ENCODE results near the gene CATSPERZ. TPM values are rescaled to one million over a fixed set of nuclear protein-coding genes. Genes with fewer than 3 reads are reported as not detected.

CATSPERZ gene
- total and polyA plus RNA-seq, 4 donors, result not detected

- H3K36me3 ChIP-seq (ENCODE audit: control insufficient read depth in 1 of 2, insufficient read depth in 2 of 2, low read length in 1 of 2), result peaks cover 8 to 9% of the 10 kb centered on the region in 2 donors
- DNase-seq (no peak), ATAC-seq (ENCODE audit: low FRiP score) (no peak)
- 88 to 90% methylated on average over 35 of the region's 35 CpGs for WGBS, 2 donors
- H3K4me3 ChIP-seq (ENCODE audit: low read length in 2 of 2), result no peak overlapping the region
- H3K9me3 ChIP-seq (ENCODE audit: control insufficient read depth, low read length), result no peaks in the 10 kb centered on the region
- no peaks in the 10 kb centered on the region for H3K4me1 ChIP-seq (ENCODE audit: control insufficient read depth in 1 of 2, insufficient read depth in 2 of 2, low read length in 2 of 2)
- no peaks in the 10 kb centered on the region for H3K27me3 ChIP-seq (ENCODE audit: control insufficient read depth in 1 of 2, insufficient read depth in 2 of 2, low read length in 1 of 2)
- H3K27ac ChIP-seq (ENCODE audit: low read depth in 1 of 2, low read length in 2 of 2), result no peak overlapping the region
- intact Hi-C loops (cut with DNase I), result no loop called here
Measured at GRCh38 chr11:64255135-64256128, 44.7 kb upstream of the CATSPERZ start.

- Histone ChIP-seq H3K36me3 (ENCODE audit: control insufficient read depth in 1 of 2, insufficient read depth in 2 of 2, low read length in 1 of 2) (peaks cover 8 to 9% of the 10 kb centered on the region in 2 donors), H3K4me1 (ENCODE audit: control insufficient read depth in 1 of 2, insufficient read depth in 2 of 2, low read length in 2 of 2) (no peaks in the 10 kb centered on the region), H3K27ac (ENCODE audit: low read depth in 1 of 2, low read length in 2 of 2) (no peak overlapping the region), H3K4me3 (ENCODE audit: low read length in 2 of 2) (no peak overlapping the region), H3K27me3 (ENCODE audit: control insufficient read depth in 1 of 2, insufficient read depth in 2 of 2, low read length in 1 of 2) (no peaks in the 10 kb centered on the region), H3K9me3 (ENCODE audit: control insufficient read depth, low read length) (no peaks in the 10 kb centered on the region)
- intact Hi-C loops (cut with DNase I), result no loop called here
- 80% methylated on average over 15 of the region's 15 CpGs for WGBS, 2 donors
- ATAC-seq (ENCODE audit: low FRiP score) (no peak), DNase-seq (no peak)
Measured at GRCh38 chr11:64256300-64256699, 43.9 kb upstream of the CATSPERZ start.

- Histone ChIP-seq H3K9me3 (ENCODE audit: control insufficient read depth, low read length) (no peaks in the 10 kb centered on the region), H3K27ac (ENCODE audit: low read depth in 1 of 2, low read length in 2 of 2) (no peak overlapping the region), H3K27me3 (ENCODE audit: control insufficient read depth in 1 of 2, insufficient read depth in 2 of 2, low read length in 1 of 2) (no peaks in the 10 kb centered on the region), H3K4me3 (ENCODE audit: low read length in 2 of 2) (no peak overlapping the region), H3K4me1 (ENCODE audit: control insufficient read depth in 1 of 2, insufficient read depth in 2 of 2, low read length in 2 of 2) (no peaks in the 10 kb centered on the region), H3K36me3 (ENCODE audit: control insufficient read depth in 1 of 2, insufficient read depth in 2 of 2, low read length in 1 of 2) (peaks cover 8 to 11% of the 10 kb centered on the region in 2 donors)
- DNase-seq, result no peak
- ATAC-seq (ENCODE audit: low FRiP score), result no peak
- intact Hi-C loops (cut with DNase I), result no loop called here
- 89% methylated on average over 24 of the region's 24 CpGs for WGBS, 2 donors
Measured at GRCh38 chr11:64258356-64258755, 41.8 kb upstream of the CATSPERZ start.

GRCh38 chr11:64258946-64259532 is 41.1 kb upstream of the CATSPERZ start:
- no peaks in the 10 kb centered on the region for H3K9me3 ChIP-seq (ENCODE audit: control insufficient read depth, low read length)
- peaks cover 8 to 11% of the 10 kb centered on the region in 2 donors for H3K36me3 ChIP-seq (ENCODE audit: control insufficient read depth in 1 of 2, insufficient read depth in 2 of 2, low read length in 1 of 2)
- no peak overlapping the region for H3K27ac ChIP-seq (ENCODE audit: low read depth in 1 of 2, low read length in 2 of 2)
- no peaks in the 10 kb centered on the region for H3K27me3 ChIP-seq (ENCODE audit: control insufficient read depth in 1 of 2, insufficient read depth in 2 of 2, low read length in 1 of 2)
- no peak overlapping the region for H3K4me3 ChIP-seq (ENCODE audit: low read length in 2 of 2)
- 90 to 92% methylated on average over 29 to 32 of the region's 32 CpGs for WGBS, 2 donors
- ATAC-seq (ENCODE audit: low FRiP score) (no peak), DNase-seq (peak in 1 of 2 donors; percentile 50)
- H3K4me1 ChIP-seq (ENCODE audit: control insufficient read depth in 1 of 2, insufficient read depth in 2 of 2, low read length in 2 of 2), result no peaks in the 10 kb centered on the region
- intact Hi-C loops (cut with DNase I), result no loop called here

- H3K4me3 ChIP-seq (ENCODE audit: low read length in 2 of 2), result no peak overlapping the region
- intact Hi-C loops (cut with DNase I), result no loop called here
- 82 to 89% methylated on average over 4 of the region's 4 CpGs for WGBS, 2 donors
- H3K36me3 ChIP-seq (ENCODE audit: control insufficient read depth in 1 of 2, insufficient read depth in 2 of 2, low read length in 1 of 2), result peaks cover 8 to 11% of the 10 kb centered on the region in 2 donors
- no peak overlapping the region for H3K27ac ChIP-seq (ENCODE audit: low read depth in 1 of 2, low read length in 2 of 2)
- ATAC-seq (ENCODE audit: low FRiP score) (no peak), DNase-seq (no peak)
- no peaks in the 10 kb centered on the region for H3K27me3 ChIP-seq (ENCODE audit: control insufficient read depth in 1 of 2, insufficient read depth in 2 of 2, low read length in 1 of 2)
- H3K4me1 ChIP-seq (ENCODE audit: control insufficient read depth in 1 of 2, insufficient read depth in 2 of 2, low read length in 2 of 2), result no peaks in the 10 kb centered on the region
- no peaks in the 10 kb centered on the region for H3K9me3 ChIP-seq (ENCODE audit: control insufficient read depth, low read length)
Measured at GRCh38 chr11:64259533-64260067, 40.6 kb upstream of the CATSPERZ start.

GRCh38 chr11:64260147-64260708 is 39.9 kb upstream of the CATSPERZ start:
- Histone ChIP-seq H3K9me3 (ENCODE audit: control insufficient read depth, low read length) (no peaks in the 10 kb centered on the region), H3K4me1 (ENCODE audit: control insufficient read depth in 1 of 2, insufficient read depth in 2 of 2, low read length in 2 of 2) (no peaks in the 10 kb centered on the region), H3K36me3 (ENCODE audit: control insufficient read depth in 1 of 2, insufficient read depth in 2 of 2, low read length in 1 of 2) (peaks cover 8 to 11% of the 10 kb centered on the region in 2 donors), H3K27me3 (ENCODE audit: control insufficient read depth in 1 of 2, insufficient read depth in 2 of 2, low read length in 1 of 2) (no peaks in the 10 kb centered on the region), H3K4me3 (ENCODE audit: low read length in 2 of 2) (no peak overlapping the region), H3K27ac (ENCODE audit: low read depth in 1 of 2, low read length in 2 of 2) (no peak overlapping the region)
- ATAC-seq (ENCODE audit: low FRiP score) (no peak), DNase-seq (no peak)
- intact Hi-C loops (cut with DNase I), result no loop called here
- WGBS, 2 donors, result 94 to 96% methylated on average over 6 of the region's 6 CpGs

- Histone ChIP-seq H3K36me3 (ENCODE audit: control insufficient read depth in 1 of 2, insufficient read depth in 2 of 2, low read length in 1 of 2) (peaks cover 8 to 12% of the 10 kb centered on the region in 2 donors), H3K27ac (ENCODE audit: low read depth in 1 of 2, low read length in 2 of 2) (no peak overlapping the region), H3K4me3 (ENCODE audit: low read length in 2 of 2) (no peak overlapping the region), H3K9me3 (ENCODE audit: control insufficient read depth, low read length) (no peaks in the 10 kb centered on the region), H3K27me3 (ENCODE audit: control insufficient read depth in 1 of 2, insufficient read depth in 2 of 2, low read length in 1 of 2) (no peaks in the 10 kb centered on the region), H3K4me1 (ENCODE audit: control insufficient read depth in 1 of 2, insufficient read depth in 2 of 2, low read length in 2 of 2) (no peaks in the 10 kb centered on the region)
- WGBS, 2 donors, result 82 to 85% methylated on average over 18 of the region's 18 CpGs
- DNase-seq (no peak), ATAC-seq (ENCODE audit: low FRiP score) (no peak)
- intact Hi-C loops (cut with DNase I), result no loop called here
Measured at GRCh38 chr11:64261556-64262080, 38.5 kb upstream of the CATSPERZ start.

GRCh38 chr11:64262271-64263002 is 37.7 kb upstream of the CATSPERZ start:
- Histone ChIP-seq H3K36me3 (ENCODE audit: control insufficient read depth in 1 of 2, insufficient read depth in 2 of 2, low read length in 1 of 2) (peaks cover 8 to 11% of the 10 kb centered on the region in 2 donors), H3K27ac (ENCODE audit: low read depth in 1 of 2, low read length in 2 of 2) (no peak overlapping the region), H3K9me3 (ENCODE audit: control insufficient read depth, low read length) (no peaks in the 10 kb centered on the region), H3K27me3 (ENCODE audit: control insufficient read depth in 1 of 2, insufficient read depth in 2 of 2, low read length in 1 of 2) (no peaks in the 10 kb centered on the region), H3K4me1 (ENCODE audit: control insufficient read depth in 1 of 2, insufficient read depth in 2 of 2, low read length in 2 of 2) (no peaks in the 10 kb centered on the region), H3K4me3 (ENCODE audit: low read length in 2 of 2) (no peak overlapping the region)
- WGBS, 2 donors, result 92 to 93% methylated on average over 42 of the region's 42 CpGs
- intact Hi-C loops (cut with DNase I), result no loop called here
- no peak for ATAC-seq (ENCODE audit: low FRiP score)
- DNase-seq, result no peak

All from aorta (tissue), 5 donors.